ENCODE results near the gene SCOC.
"Not testable (repeated sequence)": the region's sequence is repeated elsewhere in the genome, so short reads cannot be mapped to it uniquely, and the experiment has no call there.

SCOC gene

GRCh38 chr4:140400111-140400510, 26.7 kb downstream of the SCOC start:
- H3K27ac Mint-ChIP-seq = no peak overlapping the region
- H3K4me1 Mint-ChIP-seq = no peaks in the 10 kb centered on the region
- ATAC-seq = no peak
- no peaks in the 10 kb centered on the region for H3K9me3 Mint-ChIP-seq
- no peak overlapping the region for H3K4me3 Mint-ChIP-seq
- no peak for DNase-seq
- peaks cover 8% of the 10 kb centered on the region for H3K27me3 Mint-ChIP-seq

GRCh38 chr4:140406292-140406691, 32.8 kb downstream of the SCOC start:
- Mint-ChIP-seq H3K27me3 (peaks cover 14% of the 10 kb centered on the region), H3K9me3 (no peaks in the 10 kb centered on the region), H3K27ac (no peak overlapping the region), H3K4me3 (no peak overlapping the region), H3K4me1 (no peaks in the 10 kb centered on the region)
- DNase-seq (no peak), ATAC-seq (no peak)

- H3K4me3 Mint-ChIP-seq = no peak overlapping the region
- peaks cover 11% of the 10 kb centered on the region for H3K27me3 Mint-ChIP-seq
- no peak for ATAC-seq
- H3K9me3 Mint-ChIP-seq = no peaks in the 10 kb centered on the region
- H3K27ac Mint-ChIP-seq = no peak overlapping the region
- DNase-seq = no peak
- no peaks in the 10 kb centered on the region for H3K4me1 Mint-ChIP-seq
Observed at GRCh38 chr4:140408974-140409373, 35.5 kb downstream of the SCOC start.

GRCh38 chr4:140413130-140413969, 39.9 kb downstream of the SCOC start:
- H3K27me3 Mint-ChIP-seq, H3K4me1 Mint-ChIP-seq, H3K27ac Mint-ChIP-seq, DNase-seq, H3K4me3 Mint-ChIP-seq, ATAC-seq, H3K9me3 Mint-ChIP-seq: not testable (repeated sequence)

- peaks cover 57% of the 10 kb centered on the region for H3K27me3 Mint-ChIP-seq
- no peak overlapping the region for H3K27ac Mint-ChIP-seq
- peaks cover 13% of the 10 kb centered on the region for H3K4me1 Mint-ChIP-seq
- no peak for DNase-seq
- H3K4me3 Mint-ChIP-seq = no peak overlapping the region
- no peaks in the 10 kb centered on the region for H3K9me3 Mint-ChIP-seq
- ATAC-seq = no peak
Observed at GRCh38 chr4:140423106-140423505, 49.7 kb downstream of the SCOC start.

- Mint-ChIP-seq H3K9me3 (no peaks in the 10 kb centered on the region), H3K4me3 (peak overlapping the region; percentile 74 to 80), H3K27ac (no peak overlapping the region), H3K4me1 (peaks cover 13% of the 10 kb centered on the region), H3K27me3 (peaks cover 79% of the 10 kb centered on the region)
- peak; percentile 52 for ATAC-seq
- no peak for DNase-seq
Observed at GRCh38 chr4:140426610-140427105, 53.2 kb downstream of the SCOC start.

GRCh38 chr4:140427106-140427918, 53.9 kb downstream of the SCOC start, which contains the start of gene CLGN:
CLGN (minus strand) TSS chr4:140427648; CDS start chr4:140413078, 14,570 bp downstream.
- H3K4me1 Mint-ChIP-seq = peaks cover 13% of the 10 kb centered on the region
- peak within 1 kb of the TSS in 1 of 2 donors; percentile 13 for H3K27ac Mint-ChIP-seq
- peak; percentile 90 for ATAC-seq
- H3K27me3 Mint-ChIP-seq = peaks cover 84% of the 10 kb centered on the region
- peak; percentile 61 to 63 for DNase-seq
- no peaks in the 10 kb centered on the region for H3K9me3 Mint-ChIP-seq
- peak within 1 kb of the TSS; percentile 74 to 80 for H3K4me3 Mint-ChIP-seq

- Mint-ChIP-seq H3K27ac (peak overlapping the region in 1 of 2 donors; percentile 13), H3K9me3 (no peaks in the 10 kb centered on the region), H3K27me3 (peaks cover 78% of the 10 kb centered on the region), H3K4me1 (peaks cover 13% of the 10 kb centered on the region), H3K4me3 (peak overlapping the region; percentile 74 to 80)
- ATAC-seq (no peak), DNase-seq (no peak)
Observed at GRCh38 chr4:140427919-140428471, 54.5 kb downstream of the SCOC start.
